Measurements from ENCODE around the gene MINDY4. TPM values are rescaled to one million over a fixed set of nuclear protein-coding genes. Genes with fewer than 3 reads are reported as not detected.

The MINDY4 gene
- total and polyA plus RNA-seq, 8 donors, result 1.6 to 22.8 (median 6.4) TPM; not detected in 1

DNA sequence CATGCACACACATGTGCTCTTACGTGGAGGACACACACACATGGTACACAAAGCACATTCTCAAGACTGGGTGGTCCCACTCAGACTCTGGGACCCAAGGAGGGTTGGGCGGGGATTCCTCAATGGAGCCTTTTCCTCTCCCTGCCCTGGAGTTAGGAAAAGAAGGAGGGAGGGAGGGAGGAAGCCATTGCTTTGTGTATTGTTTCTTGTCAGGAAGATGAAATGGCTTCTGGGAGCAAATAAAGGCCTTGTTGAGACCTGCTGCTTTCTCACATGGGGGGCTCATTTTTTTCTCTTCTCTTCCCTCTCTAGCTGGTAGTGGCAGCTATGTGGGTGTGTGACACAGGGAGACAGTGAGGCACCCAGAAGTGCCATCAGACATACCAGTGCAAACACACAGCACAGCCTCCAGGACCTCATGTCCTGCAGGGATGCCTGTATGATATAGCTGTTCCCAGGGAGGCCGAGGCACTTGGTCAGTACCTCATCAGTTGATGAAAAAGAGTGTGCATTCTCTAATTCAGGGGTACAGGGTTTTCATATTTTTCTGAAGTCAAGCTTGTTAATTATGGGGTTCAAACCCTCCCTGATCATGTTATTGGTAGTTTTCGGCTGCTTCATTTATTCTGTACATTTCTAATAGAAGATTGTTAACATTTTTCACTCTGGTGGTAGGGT is 146.1 kb downstream of the MINDY4 start:
- DNase-seq, result no peak
- no peaks in the 10 kb centered on the region for H3K27me3 ChIP-seq
- no peaks in the 10 kb centered on the region for H3K9me3 ChIP-seq
- TF ChIP-seq, protein P1, sequence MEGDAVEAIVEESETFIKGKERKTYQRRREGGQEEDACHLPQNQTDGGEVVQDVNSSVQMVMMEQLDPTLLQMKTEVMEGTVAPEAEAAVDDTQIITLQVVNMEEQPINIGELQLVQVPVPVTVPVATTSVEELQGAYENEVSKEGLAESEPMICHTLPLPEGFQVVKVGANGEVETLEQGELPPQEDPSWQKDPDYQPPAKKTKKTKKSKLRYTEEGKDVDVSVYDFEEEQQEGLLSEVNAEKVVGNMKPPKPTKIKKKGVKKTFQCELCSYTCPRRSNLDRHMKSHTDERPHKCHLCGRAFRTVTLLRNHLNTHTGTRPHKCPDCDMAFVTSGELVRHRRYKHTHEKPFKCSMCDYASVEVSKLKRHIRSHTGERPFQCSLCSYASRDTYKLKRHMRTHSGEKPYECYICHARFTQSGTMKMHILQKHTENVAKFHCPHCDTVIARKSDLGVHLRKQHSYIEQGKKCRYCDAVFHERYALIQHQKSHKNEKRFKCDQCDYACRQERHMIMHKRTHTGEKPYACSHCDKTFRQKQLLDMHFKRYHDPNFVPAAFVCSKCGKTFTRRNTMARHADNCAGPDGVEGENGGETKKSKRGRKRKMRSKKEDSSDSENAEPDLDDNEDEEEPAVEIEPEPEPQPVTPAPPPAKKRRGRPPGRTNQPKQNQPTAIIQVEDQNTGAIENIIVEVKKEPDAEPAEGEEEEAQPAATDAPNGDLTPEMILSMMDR (IDR thresholded peaks at IDR 0.05), result no peak
- TF ChIP-seq POLR2A (IDR thresholded peaks at IDR 0.05) (no peak), POLR2AphosphoS5 (IDR thresholded peaks at IDR 0.05) (no peak), EP300 (IDR thresholded peaks at IDR 0.05) (no peak)
- H3K4me1 ChIP-seq, result peaks cover 5 to 65% (median 32%) of the 10 kb centered on the region in 4 donors
- no peak overlapping the region for H3K4me3 ChIP-seq
- peaks cover 0 to 5% (median 1%) of the 10 kb centered on the region in 4 donors for H3K36me3 ChIP-seq
- intact Hi-C loops (cut with DNase I; ENCODE audit: low total_unique reads), result no loop called here
- peak overlapping the region in 2 of 5 donors; percentile 79 to 82 for H3K27ac ChIP-seq
- 77 to 90% (median 89%) methylated on average over 4 of the region's 4 CpGs for WGBS, 5 donors

DNA sequence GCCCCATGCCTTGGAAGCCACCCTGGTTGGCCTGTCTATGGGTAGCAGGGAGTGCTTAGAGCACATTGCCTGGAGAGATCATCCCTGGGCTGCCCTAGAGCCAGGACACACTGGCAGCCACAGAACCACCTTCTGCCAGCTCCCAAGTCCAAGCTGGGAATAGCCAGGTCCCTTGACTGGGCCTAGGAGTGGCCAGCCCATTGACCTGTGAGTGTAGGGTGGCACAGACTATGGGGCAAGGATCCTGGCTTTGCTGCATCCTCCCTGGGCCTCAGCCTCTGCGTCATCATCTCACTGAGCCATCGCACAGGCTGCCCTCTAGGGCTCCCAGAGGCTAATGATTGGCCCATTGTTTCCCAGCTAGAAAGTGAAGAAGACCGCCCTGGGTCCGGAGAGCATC is 147.5 kb downstream of the MINDY4 start:
- peak overlapping the region in 3 of 5 donors; percentile 26 to 68 (median 58) for H3K27ac ChIP-seq

DNA sequence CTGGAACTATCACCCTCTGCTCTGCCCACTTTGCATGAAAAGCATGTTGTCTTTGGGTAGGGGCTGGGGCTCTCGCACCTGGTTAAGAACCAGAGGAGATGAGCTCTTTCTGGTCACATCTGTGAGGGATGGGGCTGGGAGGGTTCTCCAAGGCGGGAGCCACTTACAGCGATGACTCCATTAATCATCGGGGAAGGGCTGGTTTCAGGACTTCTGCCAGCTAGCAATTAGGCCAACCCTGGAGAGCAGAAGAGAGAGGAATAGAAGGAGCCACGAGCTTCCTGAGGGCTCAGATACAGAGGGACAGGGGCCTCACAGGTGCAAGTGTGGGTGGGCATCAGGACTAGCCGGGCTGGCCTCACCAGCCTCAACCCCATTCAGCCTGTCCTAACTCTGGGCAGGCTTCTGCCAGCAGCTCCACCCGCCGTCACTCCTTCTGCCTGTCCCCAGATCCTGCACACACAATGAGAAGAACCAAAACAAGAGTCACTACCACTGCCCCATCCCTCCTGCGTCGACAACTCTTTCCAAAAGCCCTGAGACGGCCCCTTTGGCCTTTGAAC is 148.9 kb downstream of the MINDY4 start:
- peaks cover 3 to 33% (median 18%) of the 10 kb centered on the region in 4 donors for H3K36me3 ChIP-seq
- 57 to 79% (median 67%) methylated on average over 10 to 11 of the region's 11 CpGs for WGBS, 5 donors
- H3K27me3 ChIP-seq, result no peaks in the 10 kb centered on the region
- no peak overlapping the region for H3K4me3 ChIP-seq
- peak overlapping the region in 4 of 5 donors; percentile 4 to 74 (median 38) for H3K27ac ChIP-seq
- no peaks in the 10 kb centered on the region for H3K9me3 ChIP-seq
- TF ChIP-seq EP300 (IDR thresholded peaks at IDR 0.05), result no peak
- TF ChIP-seq POLR2AphosphoS5 (IDR thresholded peaks at IDR 0.05), result no peak
- TF ChIP-seq POLR2A (IDR thresholded peaks at IDR 0.05), result no peak
- TF ChIP-seq, protein P1 (IDR thresholded peaks at IDR 0.05), result no peak
- peaks cover 0 to 50% (median 23%) of the 10 kb centered on the region in 4 donors for H3K4me1 ChIP-seq
- intact Hi-C loops (cut with DNase I; ENCODE audit: low total_unique reads), result no loop called here
- DNase-seq, result no peak

More for the DNA sequence above, 147.5 kb downstream of the MINDY4 start:
- 88 to 100% (median 96%) methylated on average over 1 to 4 of the region's 4 CpGs for WGBS, 5 donors
- Histone ChIP-seq H3K9me3 (no peaks in the 10 kb centered on the region), H3K4me3 (no peak overlapping the region), H3K27me3 (no peaks in the 10 kb centered on the region), H3K4me1 (peaks cover 5 to 64% (median 31%) of the 10 kb centered on the region in 4 donors), H3K36me3 (peaks cover 0 to 18% (median 8%) of the 10 kb centered on the region in 4 donors)
- TF ChIP-seq POLR2A (IDR thresholded peaks at IDR 0.05) (no peak), EP300 (IDR thresholded peaks at IDR 0.05) (no peak), POLR2AphosphoS5 (IDR thresholded peaks at IDR 0.05) (no peak)
- TF ChIP-seq, protein P1 (IDR thresholded peaks at IDR 0.05), result no peak
- intact Hi-C loops (cut with DNase I; ENCODE audit: low total_unique reads), result no loop called here
- DNase-seq, result no peak

DNA sequence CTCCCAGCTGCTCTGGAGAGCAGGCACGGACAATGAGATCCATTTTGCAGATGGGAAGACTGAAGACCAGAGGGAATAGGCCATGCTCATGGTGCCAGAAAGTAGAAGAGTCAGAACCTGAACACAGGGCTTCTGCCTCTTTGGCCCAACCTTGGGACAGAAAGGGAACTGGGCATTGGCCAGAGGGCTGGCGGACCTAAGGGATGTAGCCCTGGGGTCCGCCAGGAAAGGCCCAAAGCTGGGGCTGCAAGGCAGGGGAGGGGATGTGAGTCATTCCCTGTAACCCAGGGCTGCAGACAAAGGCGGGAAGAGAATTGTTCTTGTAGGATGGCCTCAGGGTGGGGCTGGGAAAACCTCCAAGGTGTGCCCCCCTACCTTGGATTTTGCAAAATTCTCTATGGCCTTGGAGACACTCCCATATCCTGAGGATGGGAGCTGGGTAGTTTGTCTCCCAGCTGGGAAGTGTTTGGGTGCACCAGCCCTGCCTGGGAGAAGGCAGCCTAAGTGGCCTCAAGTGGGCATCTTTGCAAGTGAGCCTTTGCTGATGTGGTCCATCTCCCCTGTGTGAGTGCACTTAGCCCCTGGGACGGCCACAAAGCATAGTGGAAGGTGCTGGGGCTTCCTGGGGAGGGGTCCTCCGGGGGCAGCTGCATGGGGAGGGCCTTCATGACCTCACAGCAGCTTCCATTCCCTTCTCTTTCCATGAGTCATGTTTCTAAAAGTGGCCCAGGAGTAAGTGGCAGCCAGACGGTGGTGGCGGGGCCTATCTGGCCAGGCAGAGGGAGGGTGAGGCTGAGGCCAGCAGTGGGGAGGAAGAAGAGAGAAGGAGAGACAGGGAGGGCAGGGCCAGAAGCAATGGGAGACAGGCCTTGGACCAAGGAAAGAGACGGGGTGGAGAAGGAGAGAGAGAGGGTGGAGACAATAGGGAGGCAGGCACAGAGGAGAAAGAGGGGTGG is 149.6 kb downstream of the MINDY4 start:
- no peaks in the 10 kb centered on the region for H3K9me3 ChIP-seq
- H3K27ac ChIP-seq, result peak overlapping the region in 4 of 5 donors; percentile 4 to 74 (median 38)
- H3K4me1 ChIP-seq, result peaks cover 0 to 50% (median 21%) of the 10 kb centered on the region in 4 donors
- intact Hi-C loops (cut with DNase I; ENCODE audit: low total_unique reads), result no loop called here
- 56 to 72% (median 66%) methylated on average over 9 of the region's 9 CpGs for WGBS, 5 donors
- TF ChIP-seq POLR2AphosphoS5 (IDR thresholded peaks at IDR 0.05) (no peak), POLR2A (IDR thresholded peaks at IDR 0.05) (no peak), EP300 (IDR thresholded peaks at IDR 0.05) (no peak)
- TF ChIP-seq, protein P1 (IDR thresholded peaks at IDR 0.05), result no peak
- peak in 1 of 2 donors; percentile 73 for DNase-seq
- H3K4me3 ChIP-seq, result no peak overlapping the region
- peaks cover 3 to 40% (median 19%) of the 10 kb centered on the region in 4 donors for H3K36me3 ChIP-seq
- no peaks in the 10 kb centered on the region for H3K27me3 ChIP-seq
